SK-N-SH (cell line): Measurements from ENCODE around the gene ZFP57. TPM values are rescaled to one million over a fixed set of nuclear protein-coding genes. Genes with fewer than 3 reads are reported as not detected.

Source experiments
- CTCF ChIA-PET: fragments of 300-600, 350-600 bp; formaldehyde crosslinking; extraction: SDS; loops from one replicate; lab custom pipeline; 2021; lab: Yijun Ruan, JAX
- POLR2A ChIA-PET: fragments of 350-600 bp; sonication (Branson Sonifier 250); formaldehyde crosslinking; extraction: SDS; loops from one replicate; lab custom pipeline; 2020; ENCODE audit warnings: antibody characterized with exemption, inconsistent platforms; lab: Yijun Ruan, JAX
- DNase-seq: peaks from one replicate; pipeline ENCODE4 v3.0.0; 2012
- H2AFZ ChIP-seq: fragments of 200-600 bp; sonication (generic); 2 replicates; pipeline ENCODE4 v1.8.1; 2016; ENCODE audit warnings: antibody characterized with exemption, mild to moderate bottlenecking, low read depth
- H3F3A ChIP-seq: fragments of 200-600 bp; sonication (generic); replicated peaks from 2 replicates; pipeline ENCODE3; 2016; ENCODE audit warnings: antibody characterized with exemption, mild to moderate bottlenecking; ENCODE audit not compliant: insufficient read depth
- H3K27ac ChIP-seq, 2 experiments: fragments of 200-500 bp in 1 of 2; fragments of 200-600 bp in 1 of 2; sonication (Bioruptor generic) in 1 of 2; sonication (generic), shearing (Covaris generic) in 1 of 2; 2 replicates each; pipeline versions ENCODE4 v1.5.1 to v1.6.1; 2014 to 2016; ENCODE audit warnings: low read depth in 2 of 2, inconsistent platforms in 1 of 2, low read length in 1 of 2, mild to moderate bottlenecking in 1 of 2, mixed read lengths in 1 of 2
- H3K27me3 ChIP-seq: fragments of 200-600 bp; sonication (generic), shearing (Covaris generic); 2 replicates; pipeline ENCODE4 v1.6.1; 2016; ENCODE audit warnings: mixed run types; ENCODE audit not compliant: insufficient read depth
- H3K36me3 ChIP-seq, 2 experiments: fragments of 200-500 bp in 1 of 2; fragments of 200-600 bp in 1 of 2; sonication (Bioruptor generic) in 1 of 2; sonication (generic) in 1 of 2; replicated peaks in 1 of 2; 2 replicates each; pipeline versions ENCODE3 to v1.5.1; 2014 to 2016; ENCODE audit warnings: low read length in 1 of 2, mild to moderate bottlenecking in 1 of 2; ENCODE audit not compliant: insufficient read depth in 2 of 2, control insufficient read depth in 1 of 2
- H3K4me1 ChIP-seq, 2 experiments: fragments of 200-500 bp in 1 of 2; fragments of 200-600 bp in 1 of 2; sonication (Bioruptor generic) in 1 of 2; sonication (generic), shearing (Covaris generic) in 1 of 2; 2 replicates each; pipeline versions ENCODE4 v1.5.1 to v1.6.1; 2014 to 2016; ENCODE audit warnings: low read depth in 1 of 2, low read length in 1 of 2, mixed run types in 1 of 2; ENCODE audit not compliant: insufficient read depth in 2 of 2, control insufficient read depth in 1 of 2
- H3K4me2 ChIP-seq: fragments of 200-600 bp; sonication (generic), shearing (Covaris generic); 2 replicates; pipeline ENCODE4 v1.6.1; 2017; ENCODE audit warnings: mixed run types
- H3K4me3 ChIP-seq, 2 experiments: fragments of 200-500 bp in 1 of 2; fragments of 200-600 bp in 1 of 2; sonication (Bioruptor generic) in 1 of 2; sonication (generic), shearing (Covaris generic) in 1 of 2; 2 replicates each; pipeline versions ENCODE4 v1.5.1 to v1.8.1; 2014 to 2016; ENCODE audit warnings: low read depth in 2 of 2, inconsistent platforms in 1 of 2, low read length in 1 of 2, mild to moderate bottlenecking in 1 of 2, mixed read lengths in 1 of 2, moderate library complexity in 1 of 2
- H3K79me2 ChIP-seq: fragments of 200-600 bp; sonication (generic); 2 replicates; pipeline ENCODE4 v1.8.1; 2017; ENCODE audit warnings: mild to moderate bottlenecking; ENCODE audit not compliant: insufficient read depth
- H3K9ac ChIP-seq: fragments of 200-600 bp; sonication (generic); 2 replicates; pipeline ENCODE4 v1.6.1; 2017; ENCODE audit warnings: mixed run types
- H3K9me2 ChIP-seq: fragments of 200-600 bp; sonication (generic); 2 replicates; pipeline ENCODE4 v1.6.1; 2017; ENCODE audit warnings: mixed run types
- H3K9me3 ChIP-seq: fragments of 200-600 bp; sonication (generic); 2 replicates; pipeline ENCODE4 v1.6.1; 2017; ENCODE audit warnings: mixed run types, mild to moderate bottlenecking, moderate library complexity
- H4K20me1 ChIP-seq: fragments of 200-600 bp; sonication (generic); 2 replicates; pipeline ENCODE4 v1.6.1; 2017; ENCODE audit warnings: mild to moderate bottlenecking, mixed run types; ENCODE audit not compliant: insufficient read depth
- CTCF ChIP-seq: fragments of 200-600 bp; sonication (generic); IDR thresholded peaks from 2 replicates; pipeline ENCODE4 v1.6.1; 2017; ENCODE audit warnings: antibody characterized with exemption, mild to moderate bottlenecking, moderate library complexity
- FOXJ3 ChIP-seq: sonication (generic); formaldehyde crosslinking; IDR thresholded peaks from 2 replicates; pipeline ENCODE4 v1.5.1; 2020; ENCODE audit warnings: mild to moderate bottlenecking, missing genetic modification reagents
- GABPA ChIP-seq: IDR thresholded peaks from 2 replicates; pipeline ENCODE4 v1.4.0; 2012; ENCODE audit warnings: low read depth, mild to moderate bottlenecking
- JUND ChIP-seq: IDR thresholded peaks from 2 replicates; pipeline ENCODE4 v1.4.0; 2012
- MEF2A ChIP-seq: IDR thresholded peaks from 2 replicates; pipeline ENCODE4 v1.4.0; 2012; ENCODE audit warnings: low read depth, borderline replicate concordance
- NFIC ChIP-seq: IDR thresholded peaks from 2 replicates; pipeline ENCODE4 v1.4.0; 2012; ENCODE audit warnings: borderline replicate concordance
- POLR2AphosphoS5 ChIP-seq: IDR thresholded peaks from 2 replicates; pipeline ENCODE4 v1.6.1; 2012; ENCODE audit warnings: low read depth, low read length
- REST ChIP-seq: IDR thresholded peaks from 2 replicates; pipeline ENCODE4 v1.6.1; 2012; ENCODE audit warnings: mild to moderate bottlenecking, low read depth, low read length, moderate library complexity
- RXRA ChIP-seq: IDR thresholded peaks from 2 replicates; pipeline ENCODE4 v1.4.0; 2012; ENCODE audit warnings: low read depth, mild to moderate bottlenecking, borderline replicate concordance
- SIN3A ChIP-seq: IDR thresholded peaks from 2 replicates; pipeline ENCODE4 v1.6.1; 2012; ENCODE audit warnings: low read depth, mild to moderate bottlenecking, low read length, moderate library complexity, borderline replicate concordance
- SMC3 ChIP-seq: IDR thresholded peaks from 2 replicates; pipeline ENCODE4 v1.6.1; 2012; ENCODE audit warnings: low read depth, low read length, improper control_type of control experiment
- TAF1 ChIP-seq: IDR thresholded peaks from 2 replicates; pipeline ENCODE4 v1.6.1; 2012; ENCODE audit warnings: low read depth, mild to moderate bottlenecking, low read length, moderate library complexity, borderline replicate concordance
- USF1 ChIP-seq: IDR thresholded peaks from 2 replicates; pipeline ENCODE4 v1.4.0; 2012; ENCODE audit warnings: low read depth, borderline replicate concordance
- USF2 ChIP-seq: fragments of 150-350 bp; IDR thresholded peaks from 2 replicates; pipeline ENCODE4 v1.6.1; 2017; ENCODE audit warnings: antibody characterized with exemption, low read length, low read depth, borderline replicate concordance
- YY1 ChIP-seq: IDR thresholded peaks from 2 replicates; pipeline ENCODE4 v1.4.0; 2012; ENCODE audit warnings: low read depth, mild to moderate bottlenecking
- WGBS: methylation state at CpG from one replicate; pipeline ENCODE4 v1.1.6; 2017; ENCODE audit warnings: low lambda C conversion rate; 5-methylcytosine and 5-hydroxymethylcytosine counted together
- polyA plus RNA-seq, 3 experiments: library from polyadenylated mRNA; depleted of rRNA; stranded (reverse); fragments of >200 nt; gene quantifications; 2 replicates each; pipeline ENCODE4 v1.2.3, GENCODE V29; 2012

The ZFP57 gene
- polyA plus RNA-seq, 1 of the 3 experiments (the other 2 are of a cell fraction) = not detected

- no peak for DNase-seq
- TF ChIP-seq REST = no peak
- TF ChIP-seq NFIC = no peak
- Histone ChIP-seq H3K4me3 (no peak overlapping the region), H3K27ac (no peak overlapping the region), H3K79me2 (no peaks in the 10 kb centered on the region), H3K4me1 (no peaks in the 10 kb centered on the region), H4K20me1 (no peaks in the 10 kb centered on the region), H3K27me3 (peaks cover 11% of the 10 kb centered on the region; the same call in 1 of the 2 replicates), H3K36me3 (no peaks in the 10 kb centered on the region), H3K9me2 (no peaks in the 10 kb centered on the region), H3K9ac (no peak overlapping the region), H3K9me3 (no peaks in the 10 kb centered on the region), H3K4me2 (no peak overlapping the region), H3F3A (no peaks in the 10 kb centered on the region), H2AFZ (no peak overlapping the region)
- 13% methylated on average over 8 of the region's 8 CpGs for WGBS
- ChIA-PET POLR2A (no interaction called here), CTCF (interaction anchor here (1.2 to 9.1 kb wide), 4 partner anchors 14 to 39 kb away, joined by 4 to 120 read pairs (median 6); no protein-coding TSS in a partner anchor)
Observed at GRCh38 chr6:29665942-29666825, 14.8 kb downstream of the ZFP57 start.

- Histone ChIP-seq H3K4me3 (no peak overlapping the region), H3K79me2 (no peaks in the 10 kb centered on the region), H3K4me2 (no peak overlapping the region), H3K36me3 (no peaks in the 10 kb centered on the region), H2AFZ (no peak overlapping the region), H3K9me2 (no peaks in the 10 kb centered on the region), H3K9ac (no peak overlapping the region), H3K9me3 (no peaks in the 10 kb centered on the region), H4K20me1 (no peaks in the 10 kb centered on the region), H3K4me1 (no peaks in the 10 kb centered on the region), H3F3A (no peaks in the 10 kb centered on the region), H3K27ac (no peak overlapping the region), H3K27me3 (peaks cover 27% of the 10 kb centered on the region)
- ChIA-PET CTCF (interaction anchor here (0.6 to 9.1 kb wide), 2 partner anchors 12 to 73 kb away, joined by 3 to 120 read pairs; no protein-coding TSS in a partner anchor), POLR2A (no interaction called here)
- DNase-seq = no peak
- 3% methylated on average over 5 of the region's 5 CpGs for WGBS
- TF ChIP-seq USF2 (no peak), USF1 (no peak), TAF1 (no peak), SIN3A (no peak), JUND (no peak), POLR2AphosphoS5 (no peak), SMC3 (no peak), MEF2A (no peak), RXRA (no peak), GABPA (no peak), YY1 (no peak), CTCF (no peak), FOXJ3 (no peak)
Observed at GRCh38 chr6:29663300-29664042, 17.5 kb downstream of the ZFP57 start.
